ENCODE data around the gene FGA. TPM values are rescaled to one million over a fixed set of nuclear protein-coding genes. Genes with fewer than 3 reads are reported as not detected.

FGA gene
- total and polyA plus RNA-seq, 9 of the 15 experiments (the other 6 are each of a cell fraction or from before 2014, with no cell fraction given): 0.04 to 2.5 (median 0.07) TPM; not detected in 5

DNA sequence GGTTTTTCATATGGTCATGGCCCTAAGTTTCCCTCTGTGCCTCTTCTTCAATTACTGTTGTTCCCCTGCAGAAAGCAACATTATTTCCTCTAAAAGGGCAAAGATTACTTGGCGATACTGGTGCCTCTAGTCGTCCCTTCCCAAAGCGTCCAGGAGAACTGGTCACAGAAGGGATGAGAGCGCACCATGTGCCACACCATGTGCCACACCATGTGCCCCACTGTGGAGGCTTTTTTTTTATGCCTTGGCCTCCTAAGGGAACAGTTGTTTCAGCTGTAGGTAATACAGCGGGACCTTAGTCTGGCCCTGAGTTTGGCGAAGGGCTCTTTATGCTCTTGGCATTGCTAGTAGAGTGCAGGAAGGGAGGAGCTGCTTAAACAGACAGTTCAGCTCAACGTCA lies 33.5 kb upstream of the FGA start (continued):
- TF ChIP-seq, protein P1, sequence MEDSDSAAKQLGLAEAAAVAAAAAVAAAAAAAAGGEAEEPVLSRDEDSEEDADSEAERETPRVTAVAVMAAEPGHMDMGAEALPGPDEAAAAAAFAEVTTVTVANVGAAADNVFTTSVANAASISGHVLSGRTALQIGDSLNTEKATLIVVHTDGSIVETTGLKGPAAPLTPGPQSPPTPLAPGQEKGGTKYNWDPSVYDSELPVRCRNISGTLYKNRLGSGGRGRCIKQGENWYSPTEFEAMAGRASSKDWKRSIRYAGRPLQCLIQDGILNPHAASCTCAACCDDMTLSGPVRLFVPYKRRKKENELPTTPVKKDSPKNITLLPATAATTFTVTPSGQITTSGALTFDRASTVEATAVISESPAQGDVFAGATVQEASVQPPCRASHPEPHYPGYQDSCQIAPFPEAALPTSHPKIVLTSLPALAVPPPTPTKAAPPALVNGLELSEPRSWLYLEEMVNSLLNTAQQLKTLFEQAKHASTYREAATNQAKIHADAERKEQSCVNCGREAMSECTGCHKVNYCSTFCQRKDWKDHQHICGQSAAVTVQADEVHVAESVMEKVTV (CRISPR knock-in tag; IDR thresholded peaks at IDR 0.05): no peak
- TF ChIP-seq, protein P2, sequence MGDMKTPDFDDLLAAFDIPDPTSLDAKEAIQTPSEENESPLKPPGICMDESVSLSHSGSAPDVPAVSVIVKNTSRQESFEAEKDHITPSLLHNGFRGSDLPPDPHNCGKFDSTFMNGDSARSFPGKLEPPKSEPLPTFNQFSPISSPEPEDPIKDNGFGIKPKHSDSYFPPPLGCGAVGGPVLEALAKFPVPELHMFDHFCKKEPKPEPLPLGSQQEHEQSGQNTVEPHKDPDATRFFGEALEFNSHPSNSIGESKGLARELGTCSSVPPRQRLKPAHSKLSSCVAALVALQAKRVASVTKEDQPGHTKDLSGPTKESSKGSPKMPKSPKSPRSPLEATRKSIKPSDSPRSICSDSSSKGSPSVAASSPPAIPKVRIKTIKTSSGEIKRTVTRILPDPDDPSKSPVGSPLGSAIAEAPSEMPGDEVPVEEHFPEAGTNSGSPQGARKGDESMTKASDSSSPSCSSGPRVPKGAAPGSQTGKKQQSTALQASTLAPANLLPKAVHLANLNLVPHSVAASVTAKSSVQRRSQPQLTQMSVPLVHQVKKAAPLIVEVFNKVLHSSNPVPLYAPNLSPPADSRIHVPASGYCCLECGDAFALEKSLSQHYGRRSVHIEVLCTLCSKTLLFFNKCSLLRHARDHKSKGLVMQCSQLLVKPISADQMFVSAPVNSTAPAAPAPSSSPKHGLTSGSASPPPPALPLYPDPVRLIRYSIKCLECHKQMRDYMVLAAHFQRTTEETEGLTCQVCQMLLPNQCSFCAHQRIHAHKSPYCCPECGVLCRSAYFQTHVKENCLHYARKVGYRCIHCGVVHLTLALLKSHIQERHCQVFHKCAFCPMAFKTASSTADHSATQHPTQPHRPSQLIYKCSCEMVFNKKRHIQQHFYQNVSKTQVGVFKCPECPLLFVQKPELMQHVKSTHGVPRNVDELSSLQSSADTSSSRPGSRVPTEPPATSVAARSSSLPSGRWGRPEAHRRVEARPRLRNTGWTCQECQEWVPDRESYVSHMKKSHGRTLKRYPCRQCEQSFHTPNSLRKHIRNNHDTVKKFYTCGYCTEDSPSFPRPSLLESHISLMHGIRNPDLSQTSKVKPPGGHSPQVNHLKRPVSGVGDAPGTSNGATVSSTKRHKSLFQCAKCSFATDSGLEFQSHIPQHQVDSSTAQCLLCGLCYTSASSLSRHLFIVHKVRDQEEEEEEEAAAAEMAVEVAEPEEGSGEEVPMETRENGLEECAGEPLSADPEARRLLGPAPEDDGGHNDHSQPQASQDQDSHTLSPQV (IDR thresholded peaks at IDR 0.05): no peak
- no peak for TF ChIP-seq HMG20A (CRISPR knock-in tag; conservative IDR thresholded peaks at IDR 0.05)
- TF ChIP-seq, protein P3, sequence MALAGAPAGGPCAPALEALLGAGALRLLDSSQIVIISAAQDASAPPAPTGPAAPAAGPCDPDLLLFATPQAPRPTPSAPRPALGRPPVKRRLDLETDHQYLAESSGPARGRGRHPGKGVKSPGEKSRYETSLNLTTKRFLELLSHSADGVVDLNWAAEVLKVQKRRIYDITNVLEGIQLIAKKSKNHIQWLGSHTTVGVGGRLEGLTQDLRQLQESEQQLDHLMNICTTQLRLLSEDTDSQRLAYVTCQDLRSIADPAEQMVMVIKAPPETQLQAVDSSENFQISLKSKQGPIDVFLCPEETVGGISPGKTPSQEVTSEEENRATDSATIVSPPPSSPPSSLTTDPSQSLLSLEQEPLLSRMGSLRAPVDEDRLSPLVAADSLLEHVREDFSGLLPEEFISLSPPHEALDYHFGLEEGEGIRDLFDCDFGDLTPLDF (CRISPR knock-in tag; IDR thresholded peaks at IDR 0.05): no peak
- no peak for TF ChIP-seq HDAC8 (tag; IDR thresholded peaks at IDR 0.05)
- TF ChIP-seq POLR3G (IDR thresholded peaks at IDR 0.05; ENCODE audit: extremely low read depth, insufficient read length, insufficient replicate concordance): no peak
- TF ChIP-seq, protein P4, sequence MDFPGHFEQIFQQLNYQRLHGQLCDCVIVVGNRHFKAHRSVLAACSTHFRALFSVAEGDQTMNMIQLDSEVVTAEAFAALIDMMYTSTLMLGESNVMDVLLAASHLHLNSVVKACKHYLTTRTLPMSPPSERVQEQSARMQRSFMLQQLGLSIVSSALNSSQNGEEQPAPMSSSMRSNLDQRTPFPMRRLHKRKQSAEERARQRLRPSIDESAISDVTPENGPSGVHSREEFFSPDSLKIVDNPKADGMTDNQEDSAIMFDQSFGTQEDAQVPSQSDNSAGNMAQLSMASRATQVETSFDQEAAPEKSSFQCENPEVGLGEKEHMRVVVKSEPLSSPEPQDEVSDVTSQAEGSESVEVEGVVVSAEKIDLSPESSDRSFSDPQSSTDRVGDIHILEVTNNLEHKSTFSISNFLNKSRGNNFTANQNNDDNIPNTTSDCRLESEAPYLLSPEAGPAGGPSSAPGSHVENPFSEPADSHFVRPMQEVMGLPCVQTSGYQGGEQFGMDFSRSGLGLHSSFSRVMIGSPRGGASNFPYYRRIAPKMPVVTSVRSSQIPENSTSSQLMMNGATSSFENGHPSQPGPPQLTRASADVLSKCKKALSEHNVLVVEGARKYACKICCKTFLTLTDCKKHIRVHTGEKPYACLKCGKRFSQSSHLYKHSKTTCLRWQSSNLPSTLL (IDR thresholded peaks at IDR 0.05): no peak
- TF ChIP-seq, protein P5, sequence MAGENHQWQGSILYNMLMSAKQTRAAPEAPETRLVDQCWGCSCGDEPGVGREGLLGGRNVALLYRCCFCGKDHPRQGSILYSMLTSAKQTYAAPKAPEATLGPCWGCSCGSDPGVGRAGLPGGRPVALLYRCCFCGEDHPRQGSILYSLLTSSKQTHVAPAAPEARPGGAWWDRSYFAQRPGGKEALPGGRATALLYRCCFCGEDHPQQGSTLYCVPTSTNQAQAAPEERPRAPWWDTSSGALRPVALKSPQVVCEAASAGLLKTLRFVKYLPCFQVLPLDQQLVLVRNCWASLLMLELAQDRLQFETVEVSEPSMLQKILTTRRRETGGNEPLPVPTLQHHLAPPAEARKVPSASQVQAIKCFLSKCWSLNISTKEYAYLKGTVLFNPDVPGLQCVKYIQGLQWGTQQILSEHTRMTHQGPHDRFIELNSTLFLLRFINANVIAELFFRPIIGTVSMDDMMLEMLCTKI (IDR thresholded peaks at IDR 0.05; ENCODE audit: partially characterized antibody): no peak
- TF ChIP-seq FOXA3 (CRISPR knock-in tag; conservative IDR thresholded peaks at IDR 0.05 in 1 of 2, IDR thresholded peaks at IDR 0.05 in 1 of 2): no peak
- TF ChIP-seq, protein P6, sequence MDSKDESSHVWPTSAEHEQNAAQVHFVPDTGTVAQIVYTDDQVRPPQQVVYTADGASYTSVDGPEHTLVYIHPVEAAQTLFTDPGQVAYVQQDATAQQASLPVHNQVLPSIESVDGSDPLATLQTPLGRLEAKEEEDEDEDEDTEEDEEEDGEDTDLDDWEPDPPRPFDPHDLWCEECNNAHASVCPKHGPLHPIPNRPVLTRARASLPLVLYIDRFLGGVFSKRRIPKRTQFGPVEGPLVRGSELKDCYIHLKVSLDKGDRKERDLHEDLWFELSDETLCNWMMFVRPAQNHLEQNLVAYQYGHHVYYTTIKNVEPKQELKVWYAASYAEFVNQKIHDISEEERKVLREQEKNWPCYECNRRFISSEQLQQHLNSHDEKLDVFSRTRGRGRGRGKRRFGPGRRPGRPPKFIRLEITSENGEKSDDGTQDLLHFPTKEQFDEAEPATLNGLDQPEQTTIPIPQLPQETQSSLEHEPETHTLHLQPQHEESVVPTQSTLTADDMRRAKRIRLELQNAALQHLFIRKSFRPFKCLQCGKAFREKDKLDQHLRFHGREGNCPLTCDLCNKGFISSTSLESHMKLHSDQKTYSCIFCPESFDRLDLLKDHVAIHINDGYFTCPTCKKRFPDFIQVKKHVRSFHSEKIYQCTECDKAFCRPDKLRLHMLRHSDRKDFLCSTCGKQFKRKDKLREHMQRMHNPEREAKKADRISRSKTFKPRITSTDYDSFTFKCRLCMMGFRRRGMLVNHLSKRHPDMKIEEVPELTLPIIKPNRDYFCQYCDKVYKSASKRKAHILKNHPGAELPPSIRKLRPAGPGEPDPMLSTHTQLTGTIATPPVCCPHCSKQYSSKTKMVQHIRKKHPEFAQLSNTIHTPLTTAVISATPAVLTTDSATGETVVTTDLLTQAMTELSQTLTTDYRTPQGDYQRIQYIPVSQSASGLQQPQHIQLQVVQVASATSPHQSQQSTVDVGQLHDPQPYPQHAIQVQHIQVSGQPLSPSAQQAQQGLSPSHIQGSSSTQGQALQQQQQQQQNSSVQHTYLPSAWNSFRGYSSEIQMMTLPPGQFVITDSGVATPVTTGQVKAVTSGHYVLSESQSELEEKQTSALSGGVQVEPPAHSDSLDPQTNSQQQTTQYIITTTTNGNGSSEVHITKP (IDR thresholded peaks at IDR 0.05; ENCODE audit: partially characterized antibody): no peak
- TF ChIP-seq C11orf30 (IDR thresholded peaks at IDR 0.05; ENCODE audit: low read depth): no peak

All from K562 (cell line).